HepG2 (cell line): ENCODE data around the gene BTBD1. TPM values are rescaled to one million over a fixed set of nuclear protein-coding genes. Genes with fewer than 3 reads are reported as not detected.

Experiments
- ATAC-seq: fragments of 200-7000 bp; cut with Tn5 transposase; 3 replicates; pipeline ENCODE4 v1.9.1; 2020; ENCODE audit warnings: mild to moderate bottlenecking, moderate library complexity
- BruUV-seq: library from RNA; stranded (reverse); fragments of 400-500 nt; replicated peaks from 2 replicates; lab custom pipeline; 2021; lab: Mats Ljungman, UMichigan
- CTCF ChIA-PET: fragments of 300-600 bp; formaldehyde crosslinking; extraction: SDS; loops from one replicate; lab custom pipeline; 2021; ENCODE audit warnings: low total read pairs, inconsistent platforms, low intra/inter-chr PET ratio; lab: Yijun Ruan, JAX
- POLR2A ChIA-PET: fragments of 350-600 bp; sonication (Branson Sonifier 250); formaldehyde crosslinking; loops from one replicate; lab custom pipeline; 2020; ENCODE audit warnings: antibody characterized with exemption, inconsistent platforms; lab: Yijun Ruan, JAX
- DNase-seq: peaks from one replicate; pipeline ENCODE4 v3.0.0-alpha.2; 2015; ENCODE audit warnings: low spot score
- FAIRE-seq: peaks from 3 replicates; lab custom pipeline; 2011; peaks lifted over from hg19 to GRCh38; lab: Jason Lieb, UNC
- H2AFZ ChIP-seq: one replicate; pipeline ENCODE4 v1.6.1; 2011; ENCODE audit warnings: low read length, inconsistent platforms
- H3K27ac ChIP-seq: fragments of 300-600 bp; 3 replicates; pipeline ENCODE4 v1.8.0; 2011; ENCODE audit warnings: mixed run types, mild to moderate bottlenecking, mixed read lengths, low read length, inconsistent platforms; ENCODE audit not compliant: insufficient read depth; ENCODE audit errors: extremely low read length
- H3K27me3 ChIP-seq, 2 experiments: fragments of 200-600 bp in 1 of 2; 2 replicates in 1 of 2; 3 replicates in 1 of 2; pipeline versions ENCODE4 v1.6.0 to v1.8.0; 2011; ENCODE audit warnings: low read length in 2 of 2, mild to moderate bottlenecking in 2 of 2, moderate library complexity in 2 of 2, inconsistent platforms in 1 of 2; ENCODE audit not compliant: insufficient read depth in 2 of 2, control insufficient read depth in 1 of 2
- H3K36me3 ChIP-seq, 2 experiments: fragments of 200-600 bp in 1 of 2; replicated peaks in 1 of 2; 2 replicates in 1 of 2; 3 replicates in 1 of 2; pipeline versions ENCODE4 v1.5.1 to v1.8.0; 2011; ENCODE audit warnings: low read length in 2 of 2, inconsistent platforms in 1 of 2; ENCODE audit not compliant: insufficient read depth in 2 of 2, control insufficient read depth in 1 of 2
- H3K4me1 ChIP-seq: 2 replicates; pipeline ENCODE4 v1.5.1; 2012; ENCODE audit warnings: low read length, inconsistent platforms; ENCODE audit not compliant: insufficient read depth
- H3K4me2 ChIP-seq: 2 replicates; pipeline ENCODE4 v1.6.0; 2011; ENCODE audit warnings: low read depth, low read length, inconsistent platforms
- H3K4me3 ChIP-seq, 3 experiments: fragments of 200-600 bp in 1 of 3; sonication (generic), shearing (Covaris generic) in 1 of 3; replicated peaks in 1 of 3; 2 replicates each; pipeline ENCODE4 v1.5.1; 2011 to 2016; ENCODE audit warnings: low read length in 3 of 3, inconsistent platforms in 2 of 3, low read depth in 2 of 3, mild to moderate bottlenecking in 2 of 3, control low read depth in 1 of 3, mixed read lengths in 1 of 3; ENCODE audit not compliant: insufficient read depth in 1 of 3
- H3K79me2 ChIP-seq: one replicate; pipeline ENCODE4 v1.6.1; 2011; ENCODE audit warnings: low read length, inconsistent platforms; ENCODE audit not compliant: insufficient read depth
- H3K9ac ChIP-seq: 2 replicates; pipeline ENCODE4 v1.6.0; 2011; ENCODE audit warnings: mild to moderate bottlenecking, low read depth, low read length, inconsistent platforms; ENCODE audit not compliant: insufficient read depth
- H3K9me3 ChIP-seq: 2 replicates; pipeline ENCODE4 v1.5.1; 2012; ENCODE audit warnings: mild to moderate bottlenecking, low read length
- H4K20me1 ChIP-seq: 2 replicates; pipeline ENCODE4 v1.6.0; 2011; ENCODE audit warnings: inconsistent platforms, mild to moderate bottlenecking, low read length, moderate library complexity; ENCODE audit not compliant: insufficient read depth
- NCOA2 ChIP-seq: sonication (generic); formaldehyde crosslinking; IDR thresholded peaks from 2 replicates; pipeline ENCODE4 v1.8.0; 2022; ENCODE audit warnings: inconsistent platforms
- NCOR1 ChIP-seq: fragments of 200-600 bp; sonication (generic); IDR thresholded peaks from 2 replicates; pipeline ENCODE4 v1.7.0; 2017; ENCODE audit warnings: antibody characterized with exemption, low read length, borderline replicate concordance
- RARA ChIP-seq: IDR thresholded peaks from 2 replicates; pipeline ENCODE4 v1.6.1; 2016; ENCODE audit warnings: missing genetic modification reagents, missing compliant biosample characterization
- RFX3 ChIP-seq: IDR thresholded peaks from 2 replicates; pipeline ENCODE4 v1.6.1; 2016; ENCODE audit warnings: missing biosample characterization, missing genetic modification reagents
- ZBTB39 ChIP-seq: sonication (generic); formaldehyde crosslinking; IDR thresholded peaks from 2 replicates; pipeline ENCODE4 v1.5.0; 2020; ENCODE audit warnings: missing genetic modification reagents
- ZBTB46 ChIP-seq: sonication (generic); formaldehyde crosslinking; IDR thresholded peaks from 2 replicates; pipeline ENCODE4 v1.4.0; 2020; ENCODE audit warnings: mild to moderate bottlenecking, missing genetic modification reagents, borderline replicate concordance
- ZFYVE20 ChIP-seq: sonication (generic); formaldehyde crosslinking; IDR thresholded peaks from 2 replicates; pipeline ENCODE4 v1.8.0; 2023; ENCODE audit warnings: low read depth, mild to moderate bottlenecking, moderate library complexity, missing genetic modification reagents, borderline replicate concordance
- ZNF160 ChIP-seq: sonication (generic); formaldehyde crosslinking; IDR thresholded peaks from 2 replicates; pipeline ENCODE4 v1.8.0; 2022; ENCODE audit warnings: mild to moderate bottlenecking, inconsistent platforms, missing genetic modification reagents
- ZNF34 ChIP-seq: sonication (generic); formaldehyde crosslinking; IDR thresholded peaks from 2 replicates; pipeline ENCODE4 v1.4.0; 2020; ENCODE audit warnings: mild to moderate bottlenecking, missing genetic modification reagents, borderline replicate concordance
- ZNF597 ChIP-seq: sonication (generic); formaldehyde crosslinking; IDR thresholded peaks from 2 replicates; pipeline ENCODE4 v1.5.0; 2020; ENCODE audit warnings: missing genetic modification reagents
- ZSCAN22 ChIP-seq: sonication (generic); formaldehyde crosslinking; IDR thresholded peaks from 2 replicates; pipeline ENCODE4 v1.4.0; 2020; ENCODE audit warnings: mild to moderate bottlenecking, missing genetic modification reagents
- WGBS: methylation state at CpG from one replicate; pipeline ENCODE4 v1.1.6; 2017; ENCODE audit warnings: low lambda C conversion rate; 5-methylcytosine and 5-hydroxymethylcytosine counted together
- in situ Hi-C: cut with HindIII; loops from 2 replicates; pipeline ENCODE4 v1.10.0; 2017; ENCODE audit warnings: low pct_unique_long_range_greater_than_20kb; ENCODE audit not compliant: extremely low pct_ligation_motif_present
- intact Hi-C: fragments of 100-400 bp; cut with micrococcal nuclease; formaldehyde crosslinking; loops from one replicate; pipeline ENCODE4 v1.10.0; 2022; ENCODE audit not compliant: unreplicated experiment
- polyA plus RNA-seq, 8 experiments: library from polyadenylated mRNA; depleted of rRNA in 3 of 8; stranded (reverse) in 7 of 8; unstranded in 1 of 8; fragments of >200 nt; fragmentation: Illumina TruSeq in 4 of 8; extraction: Trizol in 4 of 8; gene quantifications; 2 replicates each; pipeline versions ENCODE4 v1.2.1 to v1.2.3, GENCODE V29; 2011 to 2016; ENCODE audit warnings: low read depth in 4 of 8, missing spikeins in 1 of 8, mixed read lengths in 1 of 8; ENCODE audit not compliant: insufficient read depth in 1 of 8
- total RNA-seq, 5 experiments: library from RNA; depleted of rRNA; stranded (reverse); fragments of >200 nt; fragmentation: Illumina TruSeq; extraction: Trizol; gene quantifications; 2 replicates each; pipeline ENCODE4 v1.2.3, GENCODE V29; 2016; ENCODE audit warnings: low read depth in 1 of 5

BTBD1 gene
- total and polyA plus RNA-seq, 2 of the 13 experiments (the other 11 are each of a cell fraction or from before 2014, with no cell fraction given), result 32.1 to 53.9 TPM

GRCh38 chr15:83012636-83013035 is 54.4 kb downstream of the BTBD1 start (continued):
- no peak for TF ChIP-seq ZBTB39 (CRISPR knock-in tag)

GRCh38 chr15:83012076-83012426 is 55.0 kb downstream of the BTBD1 start:
- Histone ChIP-seq H3K9me3 (no peaks in the 10 kb centered on the region), H2AFZ (peak overlapping the region; percentile 79), H3K4me1 (peaks cover 33% of the 10 kb centered on the region), H3K36me3 (peaks cover 1 to 10% of the 10 kb centered on the region in 2 experiments; a peak in 4 of 5 replicates), H3K4me2 (peak overlapping the region; percentile 96), H3K27me3 (no peaks in the 10 kb centered on the region), H3K27ac (peak overlapping the region; percentile 63), H3K9ac (peak overlapping the region; percentile 82), H3K79me2 (peaks cover 13% of the 10 kb centered on the region), H3K4me3 (peak overlapping the region; percentile 3 to 88 (median 66); a peak in 4 of 6 replicates), H4K20me1 (no peaks in the 10 kb centered on the region)
- no peak for ATAC-seq
- ChIA-PET POLR2A (interaction anchor here (0.6 to 2.4 kb wide), 10 partner anchors 9 to 262 kb away, joined by 3 to 21 read pairs (median 8); partner anchors contain the start of genes BTBD1 and RAMAC), CTCF (interaction anchor here (2.2 kb wide), 1 partner anchor 163 kb away, joined by 7 read pairs; no protein-coding TSS in a partner anchor)
- WGBS, result 93% methylated on average over 9 of the region's 9 CpGs
- FAIRE-seq, result no peak
- intact Hi-C loops (loop anchor here (5.0 kb wide), 1 partner anchor 260 kb away; no protein-coding TSS in a partner anchor), in situ Hi-C loops (loop anchor here (10.0 kb wide), 1 partner anchor 467 kb away; the partner anchor contains the start of gene RPS17)
- DNase-seq, result no peak
- BruUV-seq, result TSS peak; percentile 75
- TF ChIP-seq RFX3 (CRISPR knock-in tag) (no peak), ZBTB46 (CRISPR knock-in tag) (no peak), NCOR1 (no peak), ZNF34 (CRISPR knock-in tag) (0 out of 2 replicates have a peak, but pooled peaks have one; percentile 0), ZSCAN22 (CRISPR knock-in tag) (no peak), RARA (CRISPR knock-in tag) (no peak), ZFYVE20 (no peak), ZNF597 (no peak), NCOA2 (CRISPR knock-in tag) (no peak), ZNF160 (CRISPR knock-in tag) (no peak)
